IMR-90 (cell line): ENCODE results near the gene SH3BP4.

Source experiments
- CTCF ChIP-seq: conservative IDR thresholded peaks from 2 replicates; pipeline ENCODE4 v1.5.1; 2012; ENCODE audit warnings: mild to moderate bottlenecking, low read depth, low read length, improper control_type of control experiment
- ELK1 ChIP-seq: fragments of 150-350 bp; IDR thresholded peaks from 2 replicates; pipeline ENCODE4 v1.6.1; 2016; ENCODE audit warnings: low read depth, mild to moderate bottlenecking, low read length, moderate library complexity, borderline replicate concordance
- MXI1 ChIP-seq: IDR thresholded peaks from 2 replicates; pipeline ENCODE4 v1.6.1; 2012; ENCODE audit warnings: low read depth, mild to moderate bottlenecking, low read length, moderate library complexity, borderline replicate concordance
- POLR2A ChIP-seq: IDR thresholded peaks from 2 replicates; pipeline ENCODE4 v1.6.1; 2012; ENCODE audit warnings: mild to moderate bottlenecking, low read depth, low read length
- RCOR1 ChIP-seq: IDR thresholded peaks from 2 replicates; pipeline ENCODE4 v1.6.1; 2012; ENCODE audit warnings: mild to moderate bottlenecking, low read length, improper control_type of control experiment; ENCODE audit not compliant: insufficient replicate concordance
- SMC3 ChIP-seq: fragments of 150-350 bp; IDR thresholded peaks from 2 replicates; pipeline ENCODE4 v1.6.1; 2016; ENCODE audit warnings: low read depth, mild to moderate bottlenecking, antibody characterized with exemption, low read length, moderate library complexity

GRCh38 chr2:234997389-234997788 is 45.6 kb downstream of the SH3BP4 start:
- TF ChIP-seq CTCF (no peak), POLR2A (no peak), MXI1 (no peak), SMC3 (no peak), RCOR1 (no peak), ELK1 (no peak)
